GM13977 (cell line): ENCODE results near the gene HTR4.

Source experiments
- DNase-seq: peaks from one replicate; pipeline ENCODE4 v3.0.0; 2012; ENCODE audit warnings: low spot score
- CTCF ChIP-seq: IDR thresholded peaks from 2 replicates; pipeline ENCODE4 v1.5.1; 2012; ENCODE audit warnings: mild to moderate bottlenecking, control low read depth; ENCODE audit not compliant: insufficient read depth; ENCODE audit errors: extremely low read depth, missing control alignments
- in situ Hi-C: fragments of 300-500 bp; cut with MboI; formaldehyde crosslinking; loops from one replicate; pipeline ENCODE4 v1.12.0; 2022; ENCODE audit warnings: low sequenced_read_pairs, low pct_unique_long_range_greater_than_20kb, mixed read lengths, inconsistent platforms; ENCODE audit not compliant: unreplicated experiment

HTR4 gene

GRCh38 chr5:148573374-148573773 lies 81.0 kb downstream of the HTR4 start:
- TF ChIP-seq CTCF = no peak
- no peak for DNase-seq
- in situ Hi-C loops = no loop called here

GRCh38 chr5:148569948-148570347 lies 84.4 kb downstream of the HTR4 start:
- in situ Hi-C loops = no loop called here
- no peak for TF ChIP-seq CTCF
- DNase-seq = no peak

- in situ Hi-C loops = no loop called here
- no peak for DNase-seq
- no peak for TF ChIP-seq CTCF
Measured at GRCh38 chr5:148565148-148565547, 89.2 kb downstream of the HTR4 start.

GRCh38 chr5:148563021-148563420 lies 91.3 kb downstream of the HTR4 start:
- in situ Hi-C loops = no loop called here
- TF ChIP-seq CTCF = no peak
- DNase-seq = no peak

GRCh38 chr5:148561801-148562311 lies 92.5 kb downstream of the HTR4 start:
- in situ Hi-C loops = no loop called here
- no peak for DNase-seq
- no peak for TF ChIP-seq CTCF

- DNase-seq = no peak
- no peak for TF ChIP-seq CTCF
- in situ Hi-C loops = no loop called here
Measured at GRCh38 chr5:148559461-148559860, 94.9 kb downstream of the HTR4 start.

GRCh38 chr5:148558892-148559291 lies 95.4 kb downstream of the HTR4 start:
- in situ Hi-C loops = no loop called here
- no peak for TF ChIP-seq CTCF
- DNase-seq = no peak
